ENCODE results near the gene PLEKHA7. TPM values are rescaled to one million over a fixed set of nuclear protein-coding genes. Genes with fewer than 3 reads are reported as not detected.

Gene PLEKHA7
- total RNA-seq, 1 donor from 2014 or later = 0.92 TPM

- TF ChIP-seq CTCF (IDR thresholded peaks at IDR 0.05) = no peak
- no peak overlapping the region for H3K27ac Mint-ChIP-seq (ENCODE audit: unreplicated experiment)
- H3K9me3 Mint-ChIP-seq (ENCODE audit: low read depth) = no peaks in the 10 kb centered on the region
- DNase-seq (ENCODE audit: low spot score) = no peak
- H3K36me3 Mint-ChIP-seq (ENCODE audit: low read depth) = no peaks in the 10 kb centered on the region
- peaks cover 10% of the 10 kb centered on the region for H3K4me1 Mint-ChIP-seq (ENCODE audit: low read depth)
- no peak overlapping the region for H3K4me3 Mint-ChIP-seq (ENCODE audit: unreplicated experiment)
- H3K27me3 Mint-ChIP-seq (ENCODE audit: low read depth) = no peaks in the 10 kb centered on the region
Observed at GRCh38 chr11:16827139-16827538, 187.1 kb downstream of the PLEKHA7 start.

- Mint-ChIP-seq H3K9me3 (ENCODE audit: low read depth) (no peaks in the 10 kb centered on the region), H3K4me1 (ENCODE audit: low read depth) (peaks cover under 1% of the 10 kb centered on the region), H3K36me3 (ENCODE audit: low read depth) (no peaks in the 10 kb centered on the region), H3K27ac (ENCODE audit: unreplicated experiment) (no peak overlapping the region), H3K4me3 (ENCODE audit: unreplicated experiment) (no peak overlapping the region), H3K27me3 (ENCODE audit: low read depth) (no peaks in the 10 kb centered on the region)
- TF ChIP-seq CTCF (IDR thresholded peaks at IDR 0.05) = no peak
- DNase-seq (ENCODE audit: low spot score) = no peak
Observed at GRCh38 chr11:16825968-16826367, 188.2 kb downstream of the PLEKHA7 start.

GRCh38 chr11:16825101-16825500 is 189.1 kb downstream of the PLEKHA7 start:
- Mint-ChIP-seq H3K27me3 (ENCODE audit: low read depth) (no peaks in the 10 kb centered on the region), H3K4me1 (ENCODE audit: low read depth) (peaks cover 6% of the 10 kb centered on the region), H3K4me3 (ENCODE audit: unreplicated experiment) (no peak overlapping the region), H3K36me3 (ENCODE audit: low read depth) (no peaks in the 10 kb centered on the region), H3K9me3 (ENCODE audit: low read depth) (no peaks in the 10 kb centered on the region), H3K27ac (ENCODE audit: unreplicated experiment) (no peak overlapping the region)
- no peak for DNase-seq (ENCODE audit: low spot score)
- TF ChIP-seq CTCF (IDR thresholded peaks at IDR 0.05) = no peak

GRCh38 chr11:16820324-16821092 is 193.7 kb downstream of the PLEKHA7 start:
- no peak for DNase-seq (ENCODE audit: low spot score)
- TF ChIP-seq CTCF (IDR thresholded peaks at IDR 0.05) = peak; percentile 93
- Mint-ChIP-seq H3K4me3 (ENCODE audit: unreplicated experiment) (no peak overlapping the region), H3K4me1 (ENCODE audit: low read depth) (peaks cover 15% of the 10 kb centered on the region), H3K27me3 (ENCODE audit: low read depth) (no peaks in the 10 kb centered on the region), H3K36me3 (ENCODE audit: low read depth) (no peaks in the 10 kb centered on the region), H3K27ac (ENCODE audit: unreplicated experiment) (no peak overlapping the region), H3K9me3 (ENCODE audit: low read depth) (no peaks in the 10 kb centered on the region)

GRCh38 chr11:16818284-16818683 is 195.9 kb downstream of the PLEKHA7 start:
- H3K4me1 Mint-ChIP-seq (ENCODE audit: low read depth) = peaks cover 19% of the 10 kb centered on the region
- TF ChIP-seq CTCF (IDR thresholded peaks at IDR 0.05) = peak; percentile 22
- H3K9me3 Mint-ChIP-seq (ENCODE audit: low read depth) = no peaks in the 10 kb centered on the region
- H3K36me3 Mint-ChIP-seq (ENCODE audit: low read depth) = no peaks in the 10 kb centered on the region
- no peak overlapping the region for H3K27ac Mint-ChIP-seq (ENCODE audit: unreplicated experiment)
- no peak overlapping the region for H3K4me3 Mint-ChIP-seq (ENCODE audit: unreplicated experiment)
- no peaks in the 10 kb centered on the region for H3K27me3 Mint-ChIP-seq (ENCODE audit: low read depth)
- no peak for DNase-seq (ENCODE audit: low spot score)

All from chondrocyte (in vitro differentiated cells).